Measurements from ENCODE around the gene PLB1. TPM values are rescaled to one million over a fixed set of nuclear protein-coding genes. Genes with fewer than 3 reads are reported as not detected.

Gene PLB1
- total and polyA plus RNA-seq, 2 experiments from 2014 or later, result 0.06 to 0.21 TPM

DNA sequence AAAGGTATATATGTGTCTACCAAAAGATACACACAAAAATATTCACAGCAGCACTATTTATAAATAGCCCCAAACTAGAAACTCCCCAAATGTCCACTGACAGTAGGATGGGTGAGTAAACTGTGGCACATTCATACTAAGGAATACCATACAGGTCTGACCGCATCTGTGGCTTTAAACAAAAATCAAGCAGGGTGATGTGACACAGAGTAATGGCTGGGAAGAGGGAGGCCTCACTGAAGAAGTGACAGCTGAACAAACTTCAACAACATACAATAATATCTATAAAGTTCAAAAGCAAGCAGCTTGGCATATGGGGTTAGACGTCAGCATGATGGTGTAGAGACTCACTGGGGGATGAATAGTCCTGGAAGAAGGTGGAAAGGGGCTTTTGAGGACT, 140.6 kb downstream of the PLB1 start:
- TF ChIP-seq ZNF331 (CRISPR knock-in tag; IDR thresholded peaks at IDR 0.05; ENCODE audit: low read depth), result no peak
- TF ChIP-seq, protein P1, sequence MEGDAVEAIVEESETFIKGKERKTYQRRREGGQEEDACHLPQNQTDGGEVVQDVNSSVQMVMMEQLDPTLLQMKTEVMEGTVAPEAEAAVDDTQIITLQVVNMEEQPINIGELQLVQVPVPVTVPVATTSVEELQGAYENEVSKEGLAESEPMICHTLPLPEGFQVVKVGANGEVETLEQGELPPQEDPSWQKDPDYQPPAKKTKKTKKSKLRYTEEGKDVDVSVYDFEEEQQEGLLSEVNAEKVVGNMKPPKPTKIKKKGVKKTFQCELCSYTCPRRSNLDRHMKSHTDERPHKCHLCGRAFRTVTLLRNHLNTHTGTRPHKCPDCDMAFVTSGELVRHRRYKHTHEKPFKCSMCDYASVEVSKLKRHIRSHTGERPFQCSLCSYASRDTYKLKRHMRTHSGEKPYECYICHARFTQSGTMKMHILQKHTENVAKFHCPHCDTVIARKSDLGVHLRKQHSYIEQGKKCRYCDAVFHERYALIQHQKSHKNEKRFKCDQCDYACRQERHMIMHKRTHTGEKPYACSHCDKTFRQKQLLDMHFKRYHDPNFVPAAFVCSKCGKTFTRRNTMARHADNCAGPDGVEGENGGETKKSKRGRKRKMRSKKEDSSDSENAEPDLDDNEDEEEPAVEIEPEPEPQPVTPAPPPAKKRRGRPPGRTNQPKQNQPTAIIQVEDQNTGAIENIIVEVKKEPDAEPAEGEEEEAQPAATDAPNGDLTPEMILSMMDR (conservative IDR thresholded peaks at IDR 0.05; ENCODE audit: low read depth in 2 of 2), result no peak
- no peak for TF ChIP-seq ZNF114 (CRISPR knock-in tag; IDR thresholded peaks at IDR 0.05)
- no peak for TF ChIP-seq CREB1 (CRISPR knock-in tag; IDR thresholded peaks at IDR 0.05; ENCODE audit: low read depth)
- TF ChIP-seq, protein P2, sequence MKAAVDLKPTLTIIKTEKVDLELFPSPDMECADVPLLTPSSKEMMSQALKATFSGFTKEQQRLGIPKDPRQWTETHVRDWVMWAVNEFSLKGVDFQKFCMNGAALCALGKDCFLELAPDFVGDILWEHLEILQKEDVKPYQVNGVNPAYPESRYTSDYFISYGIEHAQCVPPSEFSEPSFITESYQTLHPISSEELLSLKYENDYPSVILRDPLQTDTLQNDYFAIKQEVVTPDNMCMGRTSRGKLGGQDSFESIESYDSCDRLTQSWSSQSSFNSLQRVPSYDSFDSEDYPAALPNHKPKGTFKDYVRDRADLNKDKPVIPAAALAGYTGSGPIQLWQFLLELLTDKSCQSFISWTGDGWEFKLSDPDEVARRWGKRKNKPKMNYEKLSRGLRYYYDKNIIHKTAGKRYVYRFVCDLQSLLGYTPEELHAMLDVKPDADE (IDR thresholded peaks at IDR 0.05), result no peak
- TF ChIP-seq POLR2AphosphoS5 (IDR thresholded peaks at IDR 0.05; ENCODE audit: low read depth), result no peak
- Mint-ChIP-seq H3K9me3 (no peaks in the 10 kb centered on the region), H3K27ac (no peak overlapping the region), H3K36me3 (ENCODE audit: low read depth) (no peaks in the 10 kb centered on the region), H3K27me3 (ENCODE audit: insufficient read depth, low read depth, poor library complexity) (no peaks in the 10 kb centered on the region), H3K4me1 (no peaks in the 10 kb centered on the region), H3K4me3 (no peak overlapping the region)
- Histone ChIP-seq H3K27ac (ENCODE audit: low read depth) (no peak overlapping the region), H3K4me1 (ENCODE audit: insufficient read depth) (no peaks in the 10 kb centered on the region), H3K4me2 (no peak overlapping the region), H3K27me3 (ENCODE audit: insufficient read depth) (no peaks in the 10 kb centered on the region), H4K20me1 (replicated peaks; ENCODE audit: insufficient read depth) (no peaks in the 10 kb centered on the region), H3F3A (replicated peaks; ENCODE audit: low read depth) (no peaks in the 10 kb centered on the region), H3K4me3 (no peak overlapping the region), H3K9me2 (ENCODE audit: insufficient read depth) (no peaks in the 10 kb centered on the region), H2AFZ (no peak overlapping the region), H3K79me2 (replicated peaks; ENCODE audit: insufficient read depth) (no peaks in the 10 kb centered on the region), H3K36me3 (ENCODE audit: insufficient read depth) (no peaks in the 10 kb centered on the region)
- no peak for ATAC-seq
- no peak for DNase-seq (ENCODE audit: low spot score)

DNA sequence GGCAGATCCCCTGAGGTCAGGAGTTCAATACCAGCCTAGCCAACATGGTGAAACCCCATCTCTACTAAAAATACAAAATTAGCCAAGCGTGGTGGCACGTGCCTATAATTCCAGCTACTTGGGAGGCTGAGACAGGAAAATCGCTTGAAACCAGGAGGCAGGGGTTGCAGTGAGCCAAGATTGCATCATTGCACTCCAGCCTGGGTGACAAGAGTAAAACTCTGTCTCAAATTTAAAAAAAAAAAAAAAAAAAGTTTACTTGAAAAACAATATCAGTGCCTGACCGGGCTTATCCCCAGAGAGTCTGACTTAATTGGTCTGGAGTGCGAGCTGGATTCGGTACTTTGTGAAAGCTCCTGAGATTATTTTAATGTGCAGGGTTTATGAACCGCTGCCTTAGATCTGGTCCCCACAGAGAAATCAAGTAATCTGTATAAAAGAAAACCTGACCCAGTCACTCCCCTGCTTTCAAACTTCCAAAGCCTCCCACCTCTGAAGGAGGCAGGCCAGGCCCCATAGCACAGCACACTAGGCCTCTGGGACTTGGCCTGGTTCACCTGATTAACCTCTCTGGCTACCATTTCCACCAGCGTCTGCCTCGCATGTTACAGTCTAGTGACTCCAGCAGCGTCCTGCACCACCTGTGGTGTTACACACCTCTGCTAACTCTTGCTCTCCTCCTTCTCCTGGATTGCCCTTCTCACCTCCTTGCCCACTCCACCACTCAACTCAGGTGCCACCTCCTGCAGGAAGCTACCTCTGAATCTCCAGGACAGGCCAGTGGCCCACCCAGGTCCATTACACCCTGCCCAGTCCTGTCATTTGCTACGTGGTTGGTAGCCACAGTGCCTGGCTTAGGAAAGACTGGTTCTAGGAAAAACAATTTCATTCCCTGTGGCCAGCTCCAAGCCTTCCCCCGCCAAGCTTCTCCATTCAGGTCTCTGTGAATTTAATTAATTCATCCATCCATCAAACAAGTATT, 141.5 kb downstream of the PLB1 start:
- Histone ChIP-seq H3K36me3 (ENCODE audit: insufficient read depth) (no peaks in the 10 kb centered on the region), H3F3A (replicated peaks; ENCODE audit: low read depth) (no peaks in the 10 kb centered on the region), H3K27ac (ENCODE audit: low read depth) (no peak overlapping the region), H3K79me2 (replicated peaks; ENCODE audit: insufficient read depth) (no peaks in the 10 kb centered on the region), H3K4me3 (no peak overlapping the region), H3K27me3 (ENCODE audit: insufficient read depth) (no peaks in the 10 kb centered on the region), H3K9me2 (ENCODE audit: insufficient read depth) (no peaks in the 10 kb centered on the region), H3K4me1 (ENCODE audit: insufficient read depth) (no peaks in the 10 kb centered on the region), H3K4me2 (no peak overlapping the region), H4K20me1 (replicated peaks; ENCODE audit: insufficient read depth) (no peaks in the 10 kb centered on the region), H2AFZ (no peak overlapping the region)
- DNase-seq (ENCODE audit: low spot score) (no peak), ATAC-seq (no peak)
- Mint-ChIP-seq H3K27me3 (ENCODE audit: insufficient read depth, low read depth, poor library complexity) (peaks cover 1% of the 10 kb centered on the region), H3K4me1 (no peaks in the 10 kb centered on the region), H3K36me3 (ENCODE audit: low read depth) (no peaks in the 10 kb centered on the region), H3K9me3 (no peaks in the 10 kb centered on the region), H3K4me3 (no peak overlapping the region), H3K27ac (no peak overlapping the region)
- TF ChIP-seq ZNF331 (CRISPR knock-in tag; IDR thresholded peaks at IDR 0.05; ENCODE audit: low read depth) (no peak), JUNB (IDR thresholded peaks at IDR 0.05; ENCODE audit: unreplicated experiment) (no peak), EZH2 (IDR thresholded peaks at IDR 0.05; ENCODE audit: low read depth, unreplicated experiment) (no peak), POLR2AphosphoS5 (IDR thresholded peaks at IDR 0.05; ENCODE audit: low read depth) (no peak), ZNF114 (CRISPR knock-in tag; IDR thresholded peaks at IDR 0.05) (no peak), CREB1 (CRISPR knock-in tag; IDR thresholded peaks at IDR 0.05; ENCODE audit: low read depth) (no peak), STAT1 (IDR thresholded peaks at IDR 0.05; ENCODE audit: unreplicated experiment) (no peak)
- TF ChIP-seq, protein P1 (conservative IDR thresholded peaks at IDR 0.05; ENCODE audit: low read depth in 2 of 2), result no peak
